ENCODE results near the gene CLTCL1. TPM values are rescaled to one million over a fixed set of nuclear protein-coding genes. Genes with fewer than 3 reads are reported as not detected.

CLTCL1 gene
- total and polyA plus RNA-seq, 2 experiments from 2014 or later = 6.6 to 15.1 TPM

DNA sequence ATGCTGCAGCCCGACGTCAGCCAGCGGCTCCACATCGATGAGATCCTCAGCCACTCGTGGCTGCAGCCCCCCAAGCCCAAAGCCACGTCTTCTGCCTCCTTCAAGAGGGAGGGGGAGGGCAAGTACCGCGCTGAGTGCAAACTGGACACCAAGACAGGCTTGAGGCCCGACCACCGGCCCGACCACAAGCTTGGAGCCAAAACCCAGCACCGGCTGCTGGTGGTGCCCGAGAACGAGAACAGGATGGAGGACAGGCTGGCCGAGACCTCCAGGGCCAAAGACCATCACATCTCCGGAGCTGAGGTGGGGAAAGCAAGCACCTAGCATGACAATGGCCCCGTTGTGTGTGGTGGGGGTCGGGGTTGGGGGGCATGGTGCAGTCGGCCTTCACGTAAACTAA lies 159.4 kb downstream of the CLTCL1 start:
- H3K79me2 ChIP-seq (replicated peaks; ENCODE audit: insufficient read depth) = no peaks in the 10 kb centered on the region
- ATAC-seq = no peak
- H3K4me1 ChIP-seq (ENCODE audit: insufficient read depth) = no peaks in the 10 kb centered on the region
- H3K27me3 ChIP-seq (ENCODE audit: insufficient read depth) = no peaks in the 10 kb centered on the region
- Mint-ChIP-seq H3K4me1 (peaks cover 7% of the 10 kb centered on the region; the same call in 1 of the 3 replicates), H3K27ac (no peak overlapping the region), H3K9me3 (no peaks in the 10 kb centered on the region), H3K4me3 (no peak overlapping the region), H3K27me3 (ENCODE audit: insufficient read depth, low read depth, poor library complexity) (peaks cover 12% of the 10 kb centered on the region), H3K36me3 (ENCODE audit: low read depth) (peaks cover 35% of the 10 kb centered on the region)
- H3F3A ChIP-seq (replicated peaks; ENCODE audit: low read depth) = no peaks in the 10 kb centered on the region
- no peaks in the 10 kb centered on the region for H3K36me3 ChIP-seq (ENCODE audit: insufficient read depth)
- TF ChIP-seq, protein P1, sequence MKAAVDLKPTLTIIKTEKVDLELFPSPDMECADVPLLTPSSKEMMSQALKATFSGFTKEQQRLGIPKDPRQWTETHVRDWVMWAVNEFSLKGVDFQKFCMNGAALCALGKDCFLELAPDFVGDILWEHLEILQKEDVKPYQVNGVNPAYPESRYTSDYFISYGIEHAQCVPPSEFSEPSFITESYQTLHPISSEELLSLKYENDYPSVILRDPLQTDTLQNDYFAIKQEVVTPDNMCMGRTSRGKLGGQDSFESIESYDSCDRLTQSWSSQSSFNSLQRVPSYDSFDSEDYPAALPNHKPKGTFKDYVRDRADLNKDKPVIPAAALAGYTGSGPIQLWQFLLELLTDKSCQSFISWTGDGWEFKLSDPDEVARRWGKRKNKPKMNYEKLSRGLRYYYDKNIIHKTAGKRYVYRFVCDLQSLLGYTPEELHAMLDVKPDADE (IDR thresholded peaks at IDR 0.05) = no peak
- no peak for TF ChIP-seq EZH2 (IDR thresholded peaks at IDR 0.05; ENCODE audit: low read depth, unreplicated experiment)
- TF ChIP-seq EZH2phosphoT487 (IDR thresholded peaks at IDR 0.05; ENCODE audit: unreplicated experiment) = no peak
- DNase-seq (ENCODE audit: low spot score) = no peak
- no peaks in the 10 kb centered on the region for H4K20me1 ChIP-seq (replicated peaks; ENCODE audit: insufficient read depth)
- H3K9me2 ChIP-seq (ENCODE audit: insufficient read depth) = no peaks in the 10 kb centered on the region
- H2AFZ ChIP-seq = no peak overlapping the region
- H3K27ac ChIP-seq (ENCODE audit: low read depth) = no peak overlapping the region
- H3K4me2 ChIP-seq = no peak overlapping the region
- no peak overlapping the region for H3K4me3 ChIP-seq

- Histone ChIP-seq H3K4me3 (no peak overlapping the region), H3F3A (replicated peaks; ENCODE audit: low read depth) (no peaks in the 10 kb centered on the region), H3K4me1 (ENCODE audit: insufficient read depth) (no peaks in the 10 kb centered on the region), H3K27me3 (ENCODE audit: insufficient read depth) (no peaks in the 10 kb centered on the region), H3K36me3 (ENCODE audit: insufficient read depth) (no peaks in the 10 kb centered on the region), H3K79me2 (replicated peaks; ENCODE audit: insufficient read depth) (no peaks in the 10 kb centered on the region), H3K9me2 (ENCODE audit: insufficient read depth) (no peaks in the 10 kb centered on the region), H2AFZ (no peak overlapping the region), H3K27ac (ENCODE audit: low read depth) (no peak overlapping the region), H3K4me2 (no peak overlapping the region), H4K20me1 (replicated peaks; ENCODE audit: insufficient read depth) (no peaks in the 10 kb centered on the region)
- no peaks in the 10 kb centered on the region for H3K9me3 Mint-ChIP-seq
- peaks cover 7% of the 10 kb centered on the region; the same call in 1 of the 3 replicates for H3K4me1 Mint-ChIP-seq
- no peak for TF ChIP-seq CREB1 (CRISPR knock-in tag; IDR thresholded peaks at IDR 0.05; ENCODE audit: low read depth)
- no peak for TF ChIP-seq CTCF (conservative IDR thresholded peaks at IDR 0.05; ENCODE audit: low read depth in 2 of 2)
- no peak for TF ChIP-seq ZNF114 (CRISPR knock-in tag; IDR thresholded peaks at IDR 0.05)
- no peak for TF ChIP-seq REST (IDR thresholded peaks at IDR 0.05; ENCODE audit: unreplicated experiment)
- no peak for TF ChIP-seq ZNF331 (CRISPR knock-in tag; IDR thresholded peaks at IDR 0.05; ENCODE audit: low read depth)
- TF ChIP-seq, protein P1 (IDR thresholded peaks at IDR 0.05) = no peak
- peaks cover 12% of the 10 kb centered on the region for H3K27me3 Mint-ChIP-seq (ENCODE audit: insufficient read depth, low read depth, poor library complexity)
- peaks cover 30% of the 10 kb centered on the region for H3K36me3 Mint-ChIP-seq (ENCODE audit: low read depth)
- no peak overlapping the region for H3K4me3 Mint-ChIP-seq
- DNase-seq (ENCODE audit: low spot score) (no peak), ATAC-seq (no peak)
- H3K27ac Mint-ChIP-seq = no peak overlapping the region; the same call in 1 of the 2 replicates
Measured at GRCh38 chr22:19131685-19132015, 159.9 kb downstream of the CLTCL1 start.

Measured in GM23338 (cell line).